ENCODE measurements around the gene HS1BP3.

The HS1BP3 gene

GRCh38 chr2:20570249-20570648 is 80.6 kb downstream of the HS1BP3 start:
- DNase-seq (ENCODE audit: low spot score) = no peak

GRCh38 chr2:20569464-20570223 is 81.3 kb downstream of the HS1BP3 start:
- DNase-seq (ENCODE audit: low spot score) = no peak

- no peak for DNase-seq (ENCODE audit: low spot score)
These were observed 82.1 kb downstream of the HS1BP3 start for GRCh38 chr2:20568501-20569463.

GRCh38 chr2:20567926-20568179 is 83.0 kb downstream of the HS1BP3 start:
- DNase-seq (ENCODE audit: low spot score) = no peak

Data from COLO829 (cell line).